Urothelium cell line (cell line): ENCODE measurements around the gene ENPP7.
A peak's percentile ranks its signal among the peaks of the same experiment; 100 is the strongest.

ENCODE experiments used
- DNase-seq: peaks from one replicate; pipeline ENCODE4 v3.0.0; 2011; ENCODE audit warnings: low spot score, mixed read lengths
- FAIRE-seq: peaks from 2 replicates; lab custom pipeline; 2011; peaks lifted over from hg19 to GRCh38; lab: Jason Lieb, UNC

ENPP7 gene

DNA sequence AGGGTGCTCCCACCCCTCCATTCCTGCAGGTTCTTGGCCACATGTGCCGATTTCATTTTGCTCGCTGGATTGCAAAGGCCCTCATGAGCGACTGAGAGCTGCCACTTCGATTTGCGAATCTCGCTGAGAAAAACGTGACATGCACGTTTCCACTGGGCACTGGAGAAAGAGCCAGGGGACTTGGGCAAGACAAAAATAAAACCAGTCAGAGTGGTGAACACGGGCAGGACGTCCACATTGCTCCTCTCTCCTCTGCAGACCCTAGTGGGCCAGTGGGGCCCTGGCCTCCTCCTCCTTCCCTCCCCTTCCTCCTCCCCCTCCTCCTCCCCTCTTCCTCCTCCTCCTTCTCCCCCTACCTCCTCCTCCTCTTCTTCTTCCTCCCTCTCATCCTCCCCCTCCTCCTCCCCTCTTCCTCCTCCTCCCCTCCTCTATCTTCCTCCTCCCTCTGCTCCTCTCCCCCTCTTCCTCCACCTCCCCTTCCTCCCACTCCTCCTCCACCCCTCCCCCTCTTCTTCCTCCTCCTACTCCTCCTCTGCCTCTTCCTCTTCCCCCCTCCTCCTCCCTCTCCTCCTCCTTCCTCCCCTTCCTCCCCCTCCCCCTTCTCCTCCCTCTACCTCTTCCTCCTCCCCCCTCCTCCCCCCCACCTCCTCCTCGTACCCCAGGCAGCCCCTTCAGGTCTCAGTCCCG is 28.1 kb upstream of the ENPP7 start:
- FAIRE-seq: no peak
- DNase-seq: no peak

DNA sequence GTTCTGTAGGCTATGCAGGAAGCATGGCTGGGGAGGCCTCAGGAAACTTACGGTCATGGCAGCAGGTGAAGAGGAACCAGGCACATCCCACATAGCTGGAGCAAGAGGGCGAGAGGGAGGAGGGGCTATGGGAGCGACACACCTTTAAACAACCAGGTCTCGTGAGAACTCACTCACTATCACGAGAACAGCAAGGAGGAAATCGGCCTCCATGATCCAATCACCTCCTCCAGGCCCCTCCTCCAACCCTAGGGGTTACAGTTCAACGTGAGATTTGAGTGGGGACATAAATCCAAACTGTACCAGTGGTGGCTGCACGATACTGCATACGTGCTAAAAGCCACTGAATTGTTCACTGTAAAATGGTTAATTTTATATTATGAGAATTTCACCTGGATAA is 26.1 kb upstream of the ENPP7 start:
- FAIRE-seq (no peak), DNase-seq (no peak)

- no peak for DNase-seq
- no peak for FAIRE-seq
Observed at GRCh38 chr17:79705674-79706073, 25.1 kb upstream of the ENPP7 start.

- FAIRE-seq: no peak
- no peak for DNase-seq
Observed at GRCh38 chr17:79706931-79707850, 23.6 kb upstream of the ENPP7 start.

DNA sequence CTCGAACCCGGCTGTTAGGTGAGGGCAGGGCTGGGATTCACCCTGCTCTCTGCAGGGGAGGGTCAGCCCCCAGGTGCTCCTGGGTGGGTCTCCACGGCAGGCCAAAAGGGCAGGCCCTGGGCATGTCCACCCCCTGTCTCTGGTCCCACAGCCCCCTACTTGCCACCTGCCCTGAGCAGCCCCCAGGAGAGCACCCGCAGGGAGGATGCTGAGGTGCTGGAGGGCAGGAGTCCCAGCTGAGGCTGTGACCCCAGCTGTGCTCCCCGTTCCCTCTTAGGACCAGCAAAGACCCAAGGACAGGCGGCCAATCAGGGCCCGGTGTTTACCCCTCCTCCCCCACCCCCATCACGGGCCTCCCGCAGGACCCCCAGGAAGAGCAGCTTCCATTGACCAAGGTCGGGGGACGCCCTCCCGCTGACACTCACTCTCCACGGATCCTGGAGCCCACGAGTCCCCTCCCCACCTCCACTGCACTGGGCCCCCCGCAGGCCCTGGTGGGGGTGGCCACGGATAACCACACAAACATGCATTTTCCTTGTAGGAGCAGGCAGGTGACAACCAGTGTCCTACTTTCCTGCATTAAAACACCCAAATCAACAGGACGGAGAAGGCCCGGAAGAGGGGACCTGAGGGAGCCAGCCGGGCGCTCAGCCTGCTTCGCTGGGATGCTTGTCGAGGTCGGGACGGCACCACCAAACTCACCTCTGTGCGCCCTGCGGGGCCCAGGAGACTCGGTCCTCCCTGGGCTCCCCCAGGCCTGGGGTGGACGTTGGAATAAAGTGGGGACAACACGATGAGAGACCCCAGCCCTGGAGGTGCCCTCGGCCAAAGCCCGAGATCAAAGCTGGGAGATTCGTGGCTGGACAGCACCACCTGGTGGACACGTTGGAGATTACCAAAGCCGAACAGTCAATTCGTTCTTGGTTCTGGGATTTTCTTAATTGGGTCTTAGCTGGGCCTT is 22.5 kb upstream of the ENPP7 start:
- FAIRE-seq (peak; percentile 87), DNase-seq (peak; percentile 75)

DNA sequence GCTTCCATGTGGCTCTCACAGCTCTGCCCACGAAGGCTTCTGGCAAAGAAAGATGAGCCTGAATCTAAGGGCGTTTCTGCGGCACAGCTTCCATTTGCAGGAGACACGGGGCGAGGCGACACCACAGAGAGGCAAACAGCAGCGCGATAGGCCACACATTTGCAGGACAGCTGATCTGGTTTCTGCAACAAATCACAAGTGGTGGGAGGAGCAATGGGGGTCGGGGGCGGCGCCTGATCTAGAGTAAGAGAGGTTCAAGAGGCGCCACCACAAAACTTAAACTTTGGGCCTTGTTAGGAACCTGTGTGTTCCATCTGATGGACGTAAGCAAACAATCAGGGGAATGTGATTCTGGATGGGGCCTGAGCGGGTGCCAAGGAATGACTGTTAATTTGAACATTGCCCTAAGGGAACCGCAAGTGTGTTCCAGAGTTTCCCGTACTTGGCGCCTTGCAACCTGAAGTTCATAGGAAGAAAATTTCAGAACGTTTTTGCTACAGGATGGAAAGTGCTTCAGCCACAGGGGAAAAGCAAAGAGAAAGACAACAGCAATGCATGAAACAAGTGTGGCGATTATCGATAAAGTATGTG is 18.9 kb upstream of the ENPP7 start:
- DNase-seq (no peak), FAIRE-seq (peak; percentile 46)

GRCh38 chr17:79713391-79713790 is 17.4 kb upstream of the ENPP7 start:
- DNase-seq (no peak), FAIRE-seq (no peak)

DNA sequence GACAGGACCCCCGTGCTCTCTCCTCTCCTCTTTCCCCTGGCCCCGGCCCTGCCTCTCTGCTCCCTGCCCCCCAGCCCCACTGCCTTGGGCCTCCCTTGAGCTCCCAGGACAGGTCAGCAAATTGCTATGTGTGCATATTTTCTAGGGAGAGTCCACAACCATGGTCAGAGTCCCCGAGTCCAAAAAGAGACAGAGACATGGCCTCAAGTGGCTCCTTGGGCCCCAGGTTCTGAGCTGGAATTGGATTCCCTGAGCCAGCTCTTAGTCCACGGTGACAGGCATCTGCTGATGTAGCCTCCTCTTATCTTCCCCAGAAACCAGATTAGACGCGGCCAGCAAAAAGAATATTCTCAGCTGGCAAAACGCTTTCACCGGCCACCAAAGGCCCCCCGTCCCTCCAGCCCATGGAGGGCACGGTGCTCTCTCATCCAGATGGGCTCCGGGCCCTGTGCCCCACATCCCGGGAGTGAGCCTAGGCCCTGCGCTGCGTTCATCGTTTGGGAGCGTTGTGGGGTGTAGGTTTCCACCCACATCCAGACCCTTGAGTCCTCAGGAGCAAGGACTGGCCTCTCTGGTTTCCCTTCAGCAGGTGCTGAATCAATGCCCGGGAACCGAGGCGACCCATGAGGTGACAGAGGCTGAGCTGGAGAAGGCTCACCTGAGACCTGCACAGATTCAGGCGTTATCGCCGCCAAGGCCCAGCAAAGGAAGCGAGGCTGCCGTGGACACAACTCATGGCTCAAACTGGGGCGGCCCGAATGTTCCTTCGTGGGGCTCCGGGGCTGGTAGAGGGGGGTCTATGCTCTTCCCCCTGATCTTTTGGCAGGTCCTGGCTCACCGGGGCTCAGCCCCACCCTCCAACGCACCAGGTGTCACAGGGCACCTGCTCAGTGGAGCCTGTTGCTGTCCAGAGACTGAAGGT is 16.3 kb upstream of the ENPP7 start:
- FAIRE-seq (peak; percentile 53), DNase-seq (no peak)

DNA sequence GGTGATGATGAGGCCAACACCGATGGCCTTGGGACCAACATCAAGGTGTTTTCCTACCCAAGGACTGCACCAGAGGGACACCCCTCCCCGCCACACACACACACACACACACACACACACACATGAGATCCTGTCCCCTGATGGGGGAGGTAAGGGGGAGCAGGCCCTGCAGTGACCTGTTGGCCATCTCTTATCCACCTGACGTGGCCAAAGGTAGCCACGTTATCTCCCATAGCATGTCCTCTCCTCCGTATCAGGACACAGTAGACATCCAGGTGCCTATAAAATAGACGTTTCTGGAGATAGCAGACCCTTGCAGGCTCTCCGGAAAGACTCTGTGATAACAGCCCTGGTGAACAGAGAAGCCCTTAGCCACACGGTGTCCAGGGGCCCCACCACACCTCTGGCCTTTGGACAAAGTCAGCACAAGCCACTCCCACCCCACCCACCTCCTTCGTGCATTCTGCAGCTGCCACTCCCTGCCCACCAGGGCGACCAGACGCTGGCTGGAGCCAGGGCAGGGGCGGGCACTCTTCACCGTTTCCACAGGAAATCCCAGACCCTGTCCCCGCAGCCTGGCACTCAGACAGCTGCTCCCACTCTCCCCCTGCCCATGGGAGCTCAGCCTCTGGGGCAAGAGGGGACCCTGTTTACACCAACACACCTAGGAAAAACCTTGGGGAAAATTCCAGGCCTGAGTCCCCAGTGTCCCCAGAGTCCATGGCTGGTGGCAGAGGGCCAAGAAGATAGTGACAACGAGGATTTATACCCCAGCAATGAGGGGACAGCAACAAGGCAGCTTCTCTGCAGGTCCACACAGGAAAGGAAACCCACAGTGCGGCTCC is 15.4 kb upstream of the ENPP7 start:
- FAIRE-seq: peak; percentile 86
- no peak for DNase-seq

DNA sequence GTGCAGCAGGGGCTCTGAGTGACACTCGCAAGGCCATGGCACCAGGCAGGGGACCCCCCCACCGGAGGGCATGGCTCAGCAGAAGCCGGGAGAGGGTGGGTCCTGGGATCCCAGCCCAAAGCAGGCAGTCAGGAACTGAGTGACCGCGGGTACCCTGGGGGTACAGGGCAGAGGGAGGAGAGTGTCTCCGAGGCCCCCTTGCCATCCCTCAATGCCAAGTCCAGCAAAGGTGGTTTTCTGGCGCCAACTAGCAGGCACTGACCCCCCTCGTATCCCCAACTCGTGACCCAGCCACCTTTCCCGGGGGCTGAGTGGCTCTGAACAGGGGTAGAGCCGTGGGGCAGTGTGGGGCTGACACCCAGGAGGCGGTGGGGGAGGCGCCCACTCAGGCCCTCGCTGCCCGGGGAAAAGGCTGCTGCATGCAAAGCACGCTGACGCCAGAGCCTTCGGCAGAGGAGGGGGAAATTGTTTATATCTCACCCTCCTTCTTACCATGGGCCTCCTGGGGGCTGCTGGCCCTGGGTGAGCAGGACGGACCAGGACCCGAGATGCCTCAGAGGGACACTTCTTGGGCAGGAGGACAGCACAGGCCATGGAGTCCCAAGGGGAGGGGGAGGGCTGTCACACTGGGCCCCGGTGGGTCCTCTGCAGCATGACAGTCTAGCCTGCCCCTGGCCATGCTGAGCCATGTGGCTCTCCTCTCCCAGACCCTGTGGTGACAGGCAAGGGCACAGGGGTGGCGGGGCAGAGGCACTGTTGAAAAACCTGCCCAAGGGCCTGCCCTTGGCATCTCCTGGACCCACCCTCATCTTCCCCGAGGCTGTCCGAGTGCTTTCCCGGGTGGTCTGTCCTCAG is 14.6 kb upstream of the ENPP7 start:
- no peak for FAIRE-seq
- DNase-seq: no peak

GRCh38 chr17:79720705-79721292 is 9.9 kb upstream of the ENPP7 start:
- DNase-seq (no peak), FAIRE-seq (no peak)

DNA sequence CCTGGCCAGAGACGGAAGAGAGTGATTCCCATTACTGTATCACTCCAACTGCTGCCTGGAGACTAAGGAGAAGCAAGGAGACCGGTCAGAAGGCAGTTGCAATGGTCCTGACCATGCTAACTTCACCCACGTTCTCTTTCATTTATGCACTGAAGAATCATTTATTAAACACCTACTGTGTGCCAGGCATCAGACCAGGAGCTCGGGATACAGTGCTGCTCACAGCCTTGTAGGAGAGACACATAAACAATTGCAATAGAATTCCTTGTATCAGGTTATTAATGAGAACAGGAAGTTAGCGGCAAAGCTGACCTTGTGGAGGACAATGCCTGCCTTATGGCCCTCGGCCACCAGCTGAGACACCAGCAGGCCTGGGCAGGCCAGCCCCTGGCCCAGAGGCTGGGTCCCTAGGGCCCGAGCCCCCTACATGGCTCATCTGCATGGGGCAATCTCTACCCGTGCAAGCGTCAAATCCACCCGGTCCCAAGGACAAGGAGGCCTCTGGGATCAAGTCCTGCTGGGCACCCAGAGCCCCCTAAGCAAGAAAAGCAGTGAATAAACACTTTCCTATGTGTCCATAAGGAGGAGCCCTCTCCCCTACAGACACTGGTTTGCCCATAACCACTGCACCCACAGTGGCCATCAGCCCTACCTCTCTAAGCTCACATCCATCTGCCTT is 8.6 kb upstream of the ENPP7 start:
- FAIRE-seq (peak; percentile 70), DNase-seq (no peak)

DNA sequence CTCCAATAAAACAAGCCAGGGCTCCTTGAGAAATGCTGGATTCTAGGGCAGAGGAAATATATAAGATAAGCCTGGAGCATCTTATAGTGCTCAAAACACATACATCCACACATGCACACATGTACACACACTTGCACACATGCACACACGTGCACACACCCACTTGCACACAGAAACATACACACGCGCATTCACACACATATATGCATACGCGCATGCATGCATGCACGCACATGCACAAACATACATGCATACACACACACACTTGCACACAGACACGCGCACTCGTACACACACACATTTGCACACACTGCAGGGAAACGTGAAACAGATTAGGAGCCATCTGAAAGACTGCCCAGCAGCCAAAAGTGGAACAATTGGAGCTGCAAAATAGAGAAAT is 8.0 kb upstream of the ENPP7 start:
- no peak for DNase-seq
- FAIRE-seq: peak; percentile 94

DNA sequence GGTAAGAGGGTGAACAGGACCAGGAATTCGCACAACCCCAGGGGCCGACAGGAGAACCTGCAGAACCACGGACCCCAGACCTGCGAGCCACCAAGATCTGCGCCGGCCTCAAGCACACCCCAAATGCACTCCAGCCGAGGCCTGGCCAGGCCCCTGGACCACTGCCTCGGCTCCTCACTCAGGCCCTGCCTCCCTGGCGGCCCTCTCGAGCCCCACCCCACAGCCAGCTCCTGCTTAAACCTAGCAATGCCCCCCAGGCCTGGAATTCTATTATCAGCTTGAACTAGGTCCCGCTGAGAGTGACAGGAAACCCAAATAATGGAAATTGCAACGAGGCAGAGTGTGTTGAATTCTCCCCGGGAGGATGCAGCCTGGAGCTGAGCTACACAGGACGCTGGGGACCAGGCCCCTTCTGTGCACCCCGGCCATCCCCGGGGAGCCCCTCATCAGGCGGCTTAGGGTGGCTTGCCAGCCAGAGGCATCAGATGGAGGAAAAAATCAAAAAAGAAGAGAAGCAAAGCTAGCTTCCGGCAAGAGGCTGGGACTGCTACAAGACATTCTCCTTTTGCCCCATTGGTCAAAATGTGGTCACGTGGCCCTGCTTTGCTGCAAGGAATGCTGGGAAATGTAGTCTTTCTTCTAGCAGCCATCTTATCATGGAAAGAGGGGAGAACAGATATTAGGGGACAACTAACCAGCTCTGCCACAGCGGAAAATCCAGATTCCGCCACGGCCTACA is 2.4 kb upstream of the ENPP7 start:
- peak; percentile 93 for DNase-seq
- peak; percentile 90 for FAIRE-seq

GRCh38 chr17:79728908-79729471 is 1.8 kb upstream of the ENPP7 start:
- no peak for FAIRE-seq
- no peak for DNase-seq

DNA sequence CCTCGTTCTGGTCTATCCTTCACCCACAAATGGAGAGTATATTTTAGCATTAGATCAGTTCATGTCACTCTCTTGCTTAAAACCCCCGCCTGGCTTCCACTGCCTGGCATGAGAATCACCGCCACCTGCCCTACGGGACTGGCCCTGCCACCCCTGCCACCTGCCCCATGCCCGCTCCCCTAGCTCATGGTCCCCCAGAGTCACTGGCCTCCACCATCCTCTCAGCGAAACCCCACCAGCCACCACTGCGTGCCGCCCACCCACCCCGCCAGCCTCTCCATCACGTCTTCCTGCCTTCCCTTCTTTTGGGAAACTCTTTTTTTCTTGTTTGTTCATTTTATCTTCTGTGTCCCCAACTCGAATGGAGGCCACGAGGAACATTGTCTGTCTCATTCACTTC is 982 bp upstream of the ENPP7 start:
- no peak for FAIRE-seq
- no peak for DNase-seq
